Lower leg skin (tissue), 3 donors: ENCODE data around the gene PLOD3.

Experiments
- POLR2A ChIP-seq, 2 donors: fragments of 450-650 bp; IDR thresholded peaks; one replicate each; pipeline ENCODE4 v1.6.1; 2016 to 2017; ENCODE audit warnings: antibody characterized with exemption in 2 of 2, mild to moderate bottlenecking in 1 of 2, moderate library complexity in 1 of 2
- TF ChIP-seq, protein P1 (sequence below), 3 donors: fragments of 450-650 bp; IDR thresholded peaks; one replicate each; pipeline ENCODE4 v1.5.1; 2016; ENCODE audit warnings: antibody characterized with exemption in 3 of 3, mild to moderate bottlenecking in 3 of 3, moderate library complexity in 2 of 3

DNA sequence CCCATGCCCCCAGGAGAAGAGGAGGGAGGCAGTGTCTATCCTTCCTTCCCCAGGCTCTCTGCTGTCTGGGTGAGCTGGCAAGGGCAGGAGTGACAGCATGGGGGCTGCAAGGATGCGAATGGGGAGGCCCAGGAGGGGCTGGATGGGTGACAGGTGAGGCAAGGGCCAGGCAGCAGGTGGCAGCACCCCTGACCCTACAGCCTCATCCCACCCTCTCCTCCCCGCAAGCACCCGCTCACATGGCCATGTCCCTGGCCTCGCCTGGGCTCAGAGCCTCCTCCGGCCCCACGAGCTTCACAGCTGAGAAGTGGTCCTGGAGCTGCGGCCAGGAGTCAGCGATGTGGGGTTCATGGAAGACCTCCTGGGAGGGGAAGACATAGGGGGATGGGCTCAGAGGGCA, 5.4 kb downstream of the PLOD3 start:
- TF ChIP-seq, protein P1, sequence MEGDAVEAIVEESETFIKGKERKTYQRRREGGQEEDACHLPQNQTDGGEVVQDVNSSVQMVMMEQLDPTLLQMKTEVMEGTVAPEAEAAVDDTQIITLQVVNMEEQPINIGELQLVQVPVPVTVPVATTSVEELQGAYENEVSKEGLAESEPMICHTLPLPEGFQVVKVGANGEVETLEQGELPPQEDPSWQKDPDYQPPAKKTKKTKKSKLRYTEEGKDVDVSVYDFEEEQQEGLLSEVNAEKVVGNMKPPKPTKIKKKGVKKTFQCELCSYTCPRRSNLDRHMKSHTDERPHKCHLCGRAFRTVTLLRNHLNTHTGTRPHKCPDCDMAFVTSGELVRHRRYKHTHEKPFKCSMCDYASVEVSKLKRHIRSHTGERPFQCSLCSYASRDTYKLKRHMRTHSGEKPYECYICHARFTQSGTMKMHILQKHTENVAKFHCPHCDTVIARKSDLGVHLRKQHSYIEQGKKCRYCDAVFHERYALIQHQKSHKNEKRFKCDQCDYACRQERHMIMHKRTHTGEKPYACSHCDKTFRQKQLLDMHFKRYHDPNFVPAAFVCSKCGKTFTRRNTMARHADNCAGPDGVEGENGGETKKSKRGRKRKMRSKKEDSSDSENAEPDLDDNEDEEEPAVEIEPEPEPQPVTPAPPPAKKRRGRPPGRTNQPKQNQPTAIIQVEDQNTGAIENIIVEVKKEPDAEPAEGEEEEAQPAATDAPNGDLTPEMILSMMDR (IDR thresholded peaks at IDR 0.05), result no peak
- no peak for TF ChIP-seq POLR2A (IDR thresholded peaks at IDR 0.05)
